GM03348 (cell line): Measurements from ENCODE around the gene ZCCHC24.

Source experiments
- DNase-seq: peaks from one replicate; pipeline ENCODE4 v3.0.0; 2012; ENCODE audit warnings: low spot score

The ZCCHC24 gene

GRCh38 chr10:79410315-79411094 is 34.9 kb downstream of the ZCCHC24 start:
- DNase-seq, result no peak

DNA sequence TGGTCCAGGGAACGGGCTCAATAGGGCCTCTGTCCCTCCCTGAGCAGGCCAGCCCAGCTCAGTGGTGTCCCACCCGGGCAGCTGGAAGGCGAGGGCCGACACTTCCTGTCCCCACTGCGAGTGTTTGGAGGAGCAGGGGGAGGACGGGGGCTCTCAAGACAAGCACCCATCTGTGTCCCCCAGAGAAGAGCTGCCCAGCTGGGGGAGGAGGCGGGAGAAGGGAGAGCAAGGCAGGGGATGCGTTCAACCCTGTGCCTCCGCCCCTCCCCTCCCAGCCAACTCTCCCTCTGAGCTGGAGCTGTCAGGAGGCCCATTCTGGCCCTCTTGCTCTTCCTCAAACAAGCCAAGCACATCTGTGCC is 35.7 kb downstream of the ZCCHC24 start:
- no peak for DNase-seq

GRCh38 chr10:79409038-79409725 is 36.2 kb downstream of the ZCCHC24 start:
- DNase-seq, result no peak

- DNase-seq, result peak; percentile 83
These were observed 37.3 kb downstream of the ZCCHC24 start for GRCh38 chr10:79407811-79408795.

GRCh38 chr10:79407423-79407796 is 38.0 kb downstream of the ZCCHC24 start:
- no peak for DNase-seq

DNA sequence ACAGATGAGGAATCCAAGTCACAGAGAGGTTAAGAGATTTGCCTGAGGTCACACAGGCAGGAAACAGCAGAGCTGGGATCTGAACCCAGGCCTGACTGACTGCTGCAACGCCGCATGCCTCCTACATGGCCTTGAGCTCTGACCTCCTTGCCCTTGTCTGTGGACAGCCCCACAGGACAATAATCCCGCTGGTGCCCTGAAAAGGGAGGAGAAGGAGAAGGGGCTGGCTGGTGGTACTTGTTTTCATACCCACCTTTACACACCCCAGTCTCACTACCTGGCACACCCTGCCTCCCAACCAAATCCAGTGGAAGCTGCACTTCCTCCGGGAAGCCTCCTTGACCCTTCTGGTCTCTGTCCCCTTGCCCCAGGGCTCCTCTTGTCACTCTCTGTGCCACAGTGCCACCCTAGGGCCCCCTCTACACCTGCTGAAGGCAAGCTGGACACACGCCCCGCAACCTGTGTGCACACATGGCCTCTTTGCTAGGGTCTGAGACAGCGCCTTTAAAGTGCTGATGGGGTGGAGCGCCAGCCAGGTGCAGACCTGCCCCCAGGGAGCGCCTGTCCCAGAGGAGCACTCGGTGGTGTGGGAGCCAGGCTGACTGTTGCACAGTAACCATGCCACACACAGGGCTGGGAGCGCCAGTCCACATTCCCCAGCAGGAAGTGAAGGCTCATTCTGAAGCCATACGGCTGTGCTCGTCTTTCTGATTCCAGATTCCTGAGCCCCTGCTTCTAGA is 38.6 kb downstream of the ZCCHC24 start:
- DNase-seq, result no peak

GRCh38 chr10:79405995-79406515 is 39.4 kb downstream of the ZCCHC24 start:
- DNase-seq, result no peak

DNA sequence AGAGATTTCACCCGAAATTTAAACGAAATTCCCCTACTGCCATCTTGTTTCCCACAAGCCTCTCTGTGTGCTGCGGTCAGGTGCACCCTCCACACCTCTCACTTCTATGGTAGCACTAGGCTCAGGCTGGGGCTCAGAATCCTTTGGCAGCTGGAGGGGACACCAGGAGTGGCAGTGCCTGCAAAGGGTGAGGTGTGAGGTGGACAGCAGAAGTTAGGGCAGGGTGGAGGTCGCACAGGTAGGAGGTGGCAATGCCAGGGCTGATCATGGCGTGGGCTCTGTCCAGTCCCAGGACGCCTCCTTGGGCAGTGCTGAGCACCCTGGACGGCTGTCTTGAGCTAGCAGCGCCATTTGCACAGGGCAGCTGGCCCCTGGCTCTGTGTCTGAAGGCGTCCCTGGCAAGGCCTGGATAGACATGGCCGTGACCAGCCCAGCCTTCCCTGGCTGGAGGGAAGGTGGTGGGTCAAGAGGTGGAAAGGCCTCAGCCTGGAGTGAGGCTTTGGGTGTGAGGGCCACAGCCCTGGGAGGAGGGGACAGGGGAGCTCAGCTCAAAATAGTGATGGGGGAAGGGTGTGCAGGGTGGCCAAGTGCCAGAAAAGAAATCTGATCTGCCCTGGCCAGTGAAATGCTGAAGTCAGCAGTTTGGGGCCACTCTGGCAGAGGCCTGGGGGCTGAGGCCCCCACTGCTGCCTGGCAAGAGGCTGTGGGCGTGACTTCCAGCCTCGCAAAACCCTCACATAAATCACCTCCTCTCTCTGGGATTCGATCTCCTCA is 40.0 kb downstream of the ZCCHC24 start:
- no peak for DNase-seq

DNA sequence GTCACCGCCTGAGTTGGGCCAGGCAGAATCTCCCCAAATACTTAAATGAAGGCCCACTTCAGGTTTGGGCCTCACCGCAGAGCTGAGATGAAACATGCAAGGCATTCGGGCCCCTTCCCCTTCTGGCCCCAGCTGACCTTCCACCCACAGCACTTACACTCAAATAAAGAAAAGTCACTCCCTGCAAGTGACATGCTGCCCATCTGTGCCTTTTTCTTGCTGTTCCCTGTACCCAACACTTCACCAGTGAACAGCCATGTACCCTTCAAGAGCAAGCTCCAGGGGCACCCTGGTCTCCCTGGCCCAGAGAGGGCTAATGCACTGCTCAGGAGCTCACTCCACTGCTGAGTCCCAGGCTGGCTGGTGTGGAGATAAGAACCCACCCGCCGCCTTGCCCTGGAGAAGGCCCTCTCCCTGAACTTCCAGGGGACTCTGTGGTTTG is 40.7 kb downstream of the ZCCHC24 start:
- DNase-seq, result no peak

DNA sequence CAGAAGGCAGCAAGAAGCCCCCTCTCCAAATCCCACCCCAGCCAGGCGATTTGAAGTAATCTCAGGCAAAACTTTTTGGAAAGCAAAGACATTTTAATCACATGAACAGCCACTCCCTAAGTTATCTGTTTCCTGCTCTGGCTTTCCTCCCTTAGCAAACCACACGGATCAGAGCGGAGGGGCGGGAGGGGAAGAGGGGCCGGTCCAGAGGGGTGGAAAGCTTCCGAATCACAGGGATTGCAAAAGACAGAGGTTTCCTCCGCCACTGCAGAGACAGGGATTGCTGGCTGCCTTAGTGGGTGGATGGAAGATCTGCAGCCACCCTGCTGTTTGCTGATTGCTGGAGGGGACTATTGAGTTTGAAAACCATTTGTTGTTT is 41.2 kb downstream of the ZCCHC24 start:
- peak; percentile 89 for DNase-seq

GRCh38 chr10:79403441-79404230 is 41.8 kb downstream of the ZCCHC24 start:
- DNase-seq, result no peak

DNA sequence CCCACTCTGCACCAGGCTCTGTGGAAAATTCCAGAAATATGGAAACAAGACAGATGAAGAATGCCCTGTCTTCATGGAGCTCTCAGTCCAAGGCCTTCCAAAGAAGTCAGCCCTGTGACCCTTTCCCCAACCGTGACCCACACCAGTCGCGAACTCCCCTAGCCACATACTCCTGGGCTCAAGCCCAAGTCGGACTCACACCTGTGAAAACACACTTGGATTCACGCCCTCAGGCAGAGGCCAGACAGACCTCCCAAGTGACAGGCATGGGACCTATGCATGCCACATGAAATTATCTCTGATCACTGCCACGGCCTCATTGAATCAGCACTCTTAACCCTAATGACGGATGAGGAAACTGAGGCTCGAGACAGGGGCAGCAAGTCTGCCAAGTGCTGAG is 42.5 kb downstream of the ZCCHC24 start:
- DNase-seq, result no peak

- no peak for DNase-seq
These were observed 42.8 kb downstream of the ZCCHC24 start for GRCh38 chr10:79402625-79402946.

- peak; percentile 86 for DNase-seq
These were observed 44.2 kb downstream of the ZCCHC24 start for GRCh38 chr10:79401015-79401921.

- DNase-seq, result peak; percentile 57
These were observed 45.0 kb downstream of the ZCCHC24 start for GRCh38 chr10:79400146-79401004.

DNA sequence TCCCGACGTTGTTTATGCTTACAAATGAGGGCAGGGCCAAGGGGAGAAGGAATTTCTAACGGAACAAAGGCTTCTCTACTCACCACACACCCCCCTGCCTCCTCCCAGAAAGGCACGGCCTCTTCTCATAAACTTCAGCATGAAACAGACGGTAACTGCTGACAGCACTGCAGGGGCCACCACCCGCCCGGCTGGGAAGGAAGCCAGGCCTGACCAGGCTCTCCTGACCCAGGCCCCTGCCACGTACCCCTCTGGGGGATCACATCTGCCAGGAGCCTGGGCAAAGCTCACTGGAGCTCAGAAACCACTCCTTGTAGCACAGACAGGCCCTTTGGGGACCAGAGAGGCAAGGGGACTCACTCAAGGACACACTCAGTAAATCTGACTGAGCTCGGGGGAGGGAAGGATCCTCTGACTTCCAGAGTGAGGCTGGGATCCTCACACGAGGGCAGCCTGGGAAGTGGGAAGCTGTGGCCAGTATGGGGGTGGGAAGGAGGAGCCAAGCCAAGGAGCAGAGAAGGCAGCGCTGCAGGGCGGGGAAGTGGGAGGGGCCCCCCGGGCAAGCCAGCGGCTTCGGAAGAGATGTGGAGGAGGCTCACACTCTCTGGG is 46.1 kb downstream of the ZCCHC24 start:
- peak; percentile 97 for DNase-seq

DNA sequence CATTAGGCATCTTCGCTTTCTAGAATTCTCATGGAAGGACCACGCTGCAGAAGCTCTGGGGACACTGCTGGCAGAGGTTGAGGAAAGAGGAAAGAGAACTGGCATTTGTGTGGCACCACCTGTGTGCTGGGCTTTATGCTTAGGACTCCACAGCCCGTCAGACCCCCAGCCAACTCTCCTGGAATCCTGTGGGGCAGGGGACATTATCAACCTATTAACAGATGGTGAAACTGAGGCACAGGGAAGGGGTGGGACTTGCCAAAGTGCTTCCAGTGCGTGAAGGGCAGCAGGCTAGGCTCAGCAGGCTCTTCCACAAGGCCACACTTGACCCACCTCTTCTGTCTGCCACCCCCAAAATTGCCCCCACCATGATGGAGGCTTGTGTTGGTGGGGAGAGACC is 46.8 kb downstream of the ZCCHC24 start:
- no peak for DNase-seq
